ENCODE measurements around the gene RPL10. TPM values are rescaled to one million over a fixed set of nuclear protein-coding genes. Genes with fewer than 3 reads are reported as not detected.

Gene RPL10
- total and polyA plus RNA-seq, 2 of the 13 experiments (the other 11 are each of a cell fraction or from before 2014, with no cell fraction given), result 2,381 to 4,713 TPM

DNA sequence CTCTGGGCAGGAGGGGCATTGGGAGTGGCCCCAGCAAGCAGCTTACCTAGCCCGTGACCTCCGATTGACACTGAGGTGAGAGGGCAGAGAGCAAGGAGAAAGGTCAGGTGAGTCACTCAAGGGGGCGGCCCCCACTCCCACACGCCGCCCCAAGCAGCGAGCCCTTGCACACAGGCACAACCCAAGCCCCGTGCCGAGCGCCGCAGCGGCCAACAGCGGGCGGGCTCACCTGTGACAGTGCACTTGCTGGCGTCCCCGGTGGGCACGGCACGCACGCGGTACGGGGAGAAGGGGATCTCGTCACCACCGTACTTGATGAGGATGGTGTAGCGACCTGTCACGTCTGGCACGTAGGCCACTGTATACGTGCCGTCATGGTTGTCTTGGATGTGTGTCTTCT is 41.0 kb upstream of the RPL10 start:
- TF ChIP-seq, protein P1, sequence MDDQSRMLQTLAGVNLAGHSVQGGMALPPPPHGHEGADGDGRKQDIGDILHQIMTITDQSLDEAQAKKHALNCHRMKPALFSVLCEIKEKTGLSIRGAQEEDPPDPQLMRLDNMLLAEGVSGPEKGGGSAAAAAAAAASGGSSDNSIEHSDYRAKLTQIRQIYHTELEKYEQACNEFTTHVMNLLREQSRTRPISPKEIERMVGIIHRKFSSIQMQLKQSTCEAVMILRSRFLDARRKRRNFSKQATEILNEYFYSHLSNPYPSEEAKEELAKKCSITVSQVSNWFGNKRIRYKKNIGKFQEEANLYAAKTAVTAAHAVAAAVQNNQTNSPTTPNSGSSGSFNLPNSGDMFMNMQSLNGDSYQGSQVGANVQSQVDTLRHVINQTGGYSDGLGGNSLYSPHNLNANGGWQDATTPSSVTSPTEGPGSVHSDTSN (CRISPR knock-in tag; IDR thresholded peaks at IDR 0.05; ENCODE audit: borderline replicate concordance), result no peak
- peak; percentile 26 for TF ChIP-seq AGO2 (optimal IDR thresholded peaks at IDR 0.05; ENCODE audit: low read depth, low read length)
- TF ChIP-seq RBFOX2 (IDR thresholded peaks at IDR 0.05; ENCODE audit: low read depth, low read length), result peak; percentile 52; the same call in 1 of the 2 replicates
- FAIRE-seq (no peak), DNase-seq (ENCODE audit: low spot score) (no peak), ATAC-seq (no peak)
- Histone ChIP-seq H3K79me2 (ENCODE audit: insufficient read depth, low read length) (no peaks in the 10 kb centered on the region), H3K4me1 (ENCODE audit: insufficient read depth, low read length) (peaks cover 18% of the 10 kb centered on the region), H4K20me1 (ENCODE audit: insufficient read depth, low read length) (peaks cover 3% of the 10 kb centered on the region; the same call in 1 of the 2 replicates), H3K9me3 (ENCODE audit: low read length) (no peaks in the 10 kb centered on the region), H3K27ac (ENCODE audit: extremely low read length, insufficient read depth, low read length) (no peak overlapping the region), H3K9ac (ENCODE audit: insufficient read depth, low read depth, low read length) (no peak overlapping the region), H3K4me2 (ENCODE audit: low read depth, low read length) (no peak overlapping the region), H3K27me3 (ENCODE audit: control insufficient read depth in 1 of 2, insufficient read depth in 2 of 2, low read length in 2 of 2) (no peaks in the 10 kb centered on the region), H2AFZ (ENCODE audit: low read length) (no peak overlapping the region), H3K4me3 (replicated peaks in 1 of 3; ENCODE audit: insufficient read depth in 1 of 3, low read depth in 2 of 3, low read length in 3 of 3) (no peak overlapping the region), H3K36me3 (replicated peaks in 1 of 2; ENCODE audit: control insufficient read depth in 1 of 2, insufficient read depth in 2 of 2, low read length in 2 of 2) (peaks cover 23 to 49% of the 10 kb centered on the region in 2 experiments; a peak in 4 of 5 replicates)
- intact Hi-C loops (cut with micrococcal nuclease; ENCODE audit: unreplicated experiment), result no loop called here
- WGBS (ENCODE audit: low lambda C conversion rate), result 100% methylated on average over 2 of the region's 27 CpGs
- in situ Hi-C loops (cut with HindIII; ENCODE audit: extremely low pct_ligation_motif_present, low pct_unique_long_range_greater_than_20kb), result no loop called here
- ChIA-PET CTCF (ENCODE audit: low intra/inter-chr PET ratio, low total read pairs) (no interaction called here), POLR2A (no interaction called here)
- no TSS peak for BruUV-seq (replicated peaks)

DNA sequence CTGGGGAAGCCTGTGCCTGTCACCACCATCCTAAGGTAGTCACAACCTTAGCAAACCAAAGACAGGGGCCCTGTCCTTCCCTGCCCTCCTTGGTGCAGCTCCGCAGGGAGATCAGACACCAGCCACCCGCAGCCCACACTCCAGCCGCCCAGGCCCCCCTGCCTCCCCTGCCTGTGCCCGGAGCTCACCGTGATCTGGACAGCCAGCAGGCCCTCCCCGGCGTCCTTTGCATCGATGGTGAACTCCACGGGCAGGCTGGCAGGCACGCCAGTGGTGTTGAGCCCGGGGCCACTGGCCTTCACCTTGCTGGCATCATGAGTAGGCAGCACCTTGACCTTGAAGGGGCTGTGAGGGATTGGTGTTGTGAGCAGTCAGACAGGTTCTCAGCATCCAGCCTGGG is 40.2 kb upstream of the RPL10 start:
- FAIRE-seq (no peak), ATAC-seq (no peak), DNase-seq (ENCODE audit: low spot score) (no peak)
- no peaks in the 10 kb centered on the region for H3K79me2 ChIP-seq (ENCODE audit: insufficient read depth, low read length)
- peaks cover 3% of the 10 kb centered on the region; the same call in 1 of the 2 replicates for H4K20me1 ChIP-seq (ENCODE audit: insufficient read depth, low read length)
- TF ChIP-seq STAG1 (CRISPR knock-in tag; IDR thresholded peaks at IDR 0.05), result no peak
- TF ChIP-seq RBFOX2 (IDR thresholded peaks at IDR 0.05; ENCODE audit: low read depth, low read length), result 0 out of 2 replicates have a peak, but pooled peaks have one; percentile 3
- TF ChIP-seq AGO2 (optimal IDR thresholded peaks at IDR 0.05; ENCODE audit: low read depth, low read length), result peak; percentile 0
- ChIA-PET CTCF (ENCODE audit: low intra/inter-chr PET ratio, low total read pairs) (no interaction called here), POLR2A (no interaction called here)
- no peak overlapping the region for H3K4me2 ChIP-seq (ENCODE audit: low read depth, low read length)
- peaks cover 24 to 53% of the 10 kb centered on the region in 2 experiments; a peak in 4 of 5 replicates for H3K36me3 ChIP-seq (replicated peaks in 1 of 2; ENCODE audit: control insufficient read depth in 1 of 2, insufficient read depth in 2 of 2, low read length in 2 of 2)
- H3K27ac ChIP-seq (ENCODE audit: extremely low read length, insufficient read depth, low read length), result no peak overlapping the region
- in situ Hi-C loops (cut with HindIII; ENCODE audit: extremely low pct_ligation_motif_present, low pct_unique_long_range_greater_than_20kb) (no loop called here), intact Hi-C loops (cut with micrococcal nuclease; ENCODE audit: unreplicated experiment) (loop anchor here (1.0 kb wide), 1 partner anchor 16 kb away; the partner anchor contains the start of gene FLNA)
- no peak overlapping the region for H3K9ac ChIP-seq (ENCODE audit: insufficient read depth, low read depth, low read length)
- H3K9me3 ChIP-seq (ENCODE audit: low read length), result no peaks in the 10 kb centered on the region
- BruUV-seq (replicated peaks), result no TSS peak
- no peaks in the 10 kb centered on the region for H3K27me3 ChIP-seq (ENCODE audit: control insufficient read depth in 1 of 2, insufficient read depth in 2 of 2, low read length in 2 of 2)
- peaks cover 18% of the 10 kb centered on the region for H3K4me1 ChIP-seq (ENCODE audit: insufficient read depth, low read length)
- 100% methylated on average over 1 of the region's 11 CpGs for WGBS (ENCODE audit: low lambda C conversion rate)
- no peak overlapping the region for H2AFZ ChIP-seq (ENCODE audit: low read length)
- H3K4me3 ChIP-seq (replicated peaks in 1 of 3; ENCODE audit: insufficient read depth in 1 of 3, low read depth in 2 of 3, low read length in 3 of 3), result no peak overlapping the region

Measured in HepG2 (cell line).